Activated CD4-positive, alpha-beta T cell treated with anti-CD3 and anti-CD28 coated beads, Interleukin-2, Interleukin-6, amounts not matched to agents 100 ng/mL and 50 ng/mL, durations not matched to agents 16 hours and 8 hours (primary cell): Measurements from ENCODE around the gene KCNK16.
A peak's percentile ranks its signal among the peaks of the same experiment; 100 is the strongest.

ENCODE experiments used
- DNase-seq: peaks from one replicate; pipeline ENCODE4 v3.0.0-alpha.2; 2020

KCNK16 gene

GRCh38 chr6:39341352-39341751, 18.9 kb upstream of the KCNK16 start:
- DNase-seq = no peak

DNA sequence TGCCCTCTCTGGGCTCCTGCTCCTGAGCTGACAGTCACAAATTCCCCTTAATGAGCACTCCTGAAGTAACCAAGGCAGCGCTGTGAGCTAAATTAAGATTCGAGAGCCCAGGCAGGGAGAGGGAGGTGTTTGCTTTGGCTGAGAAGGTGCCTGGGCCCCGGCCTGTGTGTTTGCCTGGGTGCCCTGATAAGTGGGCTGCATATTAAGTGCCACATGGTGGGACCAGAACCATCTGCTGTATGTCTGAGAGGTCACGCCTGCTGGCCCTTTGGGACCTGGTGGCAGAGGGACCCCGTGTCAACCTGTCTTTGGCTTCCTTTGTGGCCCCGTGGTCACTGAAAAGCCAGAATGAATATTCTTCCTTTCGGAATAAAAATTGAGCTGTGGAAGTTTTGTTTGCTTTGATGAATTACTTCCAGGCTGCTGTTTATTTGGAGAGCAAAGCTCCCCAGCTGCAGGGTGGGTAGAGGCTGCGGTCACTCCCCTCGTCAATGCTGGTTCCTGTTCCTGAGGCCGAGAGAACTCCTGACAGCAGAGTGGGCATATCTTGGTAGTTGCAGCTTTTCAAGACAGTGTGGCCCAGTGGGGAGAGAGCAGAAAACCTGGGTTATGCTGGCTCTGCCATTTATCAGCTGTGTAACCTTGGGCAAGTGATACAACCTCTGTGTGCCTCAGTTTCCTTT, 17.5 kb upstream of the KCNK16 start:
- DNase-seq = no peak

- no peak for DNase-seq
These were observed 16.8 kb upstream of the KCNK16 start for GRCh38 chr6:39339096-39339867.

- no peak for DNase-seq
These were observed 15.9 kb upstream of the KCNK16 start for GRCh38 chr6:39338397-39338796.

- peak; percentile 30 for DNase-seq
These were observed 13.5 kb upstream of the KCNK16 start for GRCh38 chr6:39335780-39336545.

DNA sequence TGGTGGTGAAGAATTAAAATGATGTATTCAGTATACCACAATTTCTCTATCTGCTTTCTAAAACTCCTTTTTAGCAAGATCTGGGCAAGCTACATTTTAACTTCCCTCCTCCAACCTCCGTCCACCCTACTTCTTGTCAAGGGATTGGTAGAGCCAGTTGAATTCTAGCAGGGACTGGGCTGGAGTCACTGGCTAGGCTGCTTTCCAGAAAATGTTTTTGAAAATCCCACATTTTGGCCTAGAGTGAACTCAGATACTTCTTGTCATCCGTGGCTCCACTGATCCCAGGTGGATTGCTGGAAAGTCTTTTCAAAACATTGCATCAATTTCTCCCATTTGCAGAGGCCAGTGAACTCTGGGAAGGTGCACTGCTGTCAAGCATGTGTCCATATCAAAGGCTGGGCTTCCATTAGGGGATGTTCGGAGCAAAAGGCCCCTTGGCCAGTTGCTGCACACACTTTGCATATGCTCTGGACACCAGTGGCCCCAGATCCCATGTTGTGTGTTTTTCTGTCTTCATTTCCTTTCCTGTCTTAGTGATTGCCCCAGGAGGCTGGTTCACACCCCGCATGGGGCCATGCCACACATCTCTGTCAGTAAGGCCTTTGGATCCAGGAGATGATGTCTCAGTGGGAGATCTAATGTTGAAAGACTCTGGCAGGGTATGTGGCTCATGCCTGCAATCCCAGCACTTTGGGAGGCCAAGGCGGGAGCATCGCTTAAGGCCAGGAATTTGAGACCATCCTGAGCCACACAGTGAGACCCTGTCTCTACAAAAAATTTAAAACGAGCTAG, 11.3 kb upstream of the KCNK16 start:
- no peak for DNase-seq

DNA sequence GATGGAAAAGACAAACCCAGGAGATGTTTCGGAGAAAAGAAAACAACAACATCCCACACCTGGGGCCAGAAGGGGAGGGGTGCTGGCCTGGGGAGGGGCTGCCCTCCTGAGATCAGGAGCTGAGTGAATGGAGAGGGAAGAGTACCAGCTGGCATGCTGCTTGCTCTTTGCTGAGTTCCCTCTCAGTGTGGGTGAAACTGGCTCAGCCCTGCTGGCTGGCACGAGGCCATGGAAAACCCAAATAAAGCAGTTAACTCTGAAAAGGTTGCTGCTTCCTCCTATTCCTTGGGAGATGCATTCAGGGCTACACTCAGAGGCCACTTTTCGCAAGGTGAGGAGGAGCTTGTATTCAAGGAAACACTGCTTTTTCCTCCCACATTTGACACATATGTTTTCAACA, 8.0 kb upstream of the KCNK16 start:
- DNase-seq = no peak

GRCh38 chr6:39330057-39330456, 7.6 kb upstream of the KCNK16 start:
- DNase-seq = no peak

GRCh38 chr6:39328066-39328465, 5.6 kb upstream of the KCNK16 start:
- no peak for DNase-seq

GRCh38 chr6:39327507-39327906, 5.0 kb upstream of the KCNK16 start:
- DNase-seq = no peak

DNA sequence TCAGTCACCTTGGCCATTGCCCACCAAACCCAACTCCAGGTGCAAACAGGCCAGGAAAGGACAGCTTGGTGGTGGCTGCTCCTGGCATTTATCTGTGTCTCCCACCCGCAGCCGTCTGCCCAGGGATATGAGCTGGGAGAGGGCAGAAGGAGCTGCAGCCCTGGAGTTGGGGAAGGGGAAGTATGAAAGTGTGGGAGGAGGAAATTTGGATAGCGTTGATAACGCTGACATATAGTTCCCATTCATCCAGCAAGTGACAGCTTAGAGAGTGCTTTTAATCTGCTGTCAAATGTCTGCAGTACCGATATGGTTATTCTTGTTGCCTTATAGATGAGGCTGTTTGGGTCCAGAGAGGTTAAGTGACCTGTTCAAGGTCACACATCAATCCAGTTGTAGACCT, 741 bp downstream of the KCNK16 start:
- no peak for DNase-seq

DNA sequence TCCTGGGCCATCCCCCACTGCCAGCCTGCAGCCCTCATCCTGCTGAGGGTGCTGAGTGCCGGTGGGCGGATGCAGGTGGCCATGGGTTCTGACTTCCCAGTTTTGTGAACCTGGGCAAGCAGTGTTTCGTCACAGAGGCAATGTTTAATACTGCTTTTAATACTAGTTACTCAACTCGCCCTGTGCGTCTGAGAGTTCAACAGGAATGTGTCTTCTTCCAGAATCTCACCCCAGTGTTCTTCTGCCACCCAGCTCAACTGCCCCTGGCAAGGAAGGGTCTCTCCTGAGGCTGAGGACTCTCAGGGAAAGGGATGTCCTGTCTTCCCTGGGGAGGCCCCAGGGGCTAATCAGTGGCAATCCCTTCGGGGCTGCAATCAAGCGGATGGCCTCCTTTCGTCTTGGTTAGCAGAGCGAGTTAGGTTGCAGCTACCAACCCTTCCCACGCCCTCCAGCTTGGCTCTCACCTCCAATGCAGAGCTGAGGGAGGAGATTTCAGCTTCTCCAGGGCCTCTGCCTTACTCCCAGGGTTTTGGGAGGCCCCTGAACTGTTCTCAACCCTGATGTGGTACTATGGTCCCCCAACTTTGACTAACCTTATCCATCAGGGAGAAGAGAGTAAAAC, 2.0 kb downstream of the KCNK16 start:
- no peak for DNase-seq

- no peak for DNase-seq
These were observed 2.7 kb downstream of the KCNK16 start for GRCh38 chr6:39319621-39320362.

- no peak for DNase-seq
These were observed 5.2 kb downstream of the KCNK16 start for GRCh38 chr6:39317256-39317655.

- DNase-seq = no peak
These were observed 8.2 kb downstream of the KCNK16 start, which contains the start of gene KCNK17 for GRCh38 chr6:39314273-39314795. KCNK17 (minus strand) TSS chr6:39314419; CDS start chr6:39314320, 99 bp downstream.

GRCh38 chr6:39313526-39314272, 8.8 kb downstream of the KCNK16 start:
- DNase-seq = no peak

- DNase-seq = no peak
These were observed 9.5 kb downstream of the KCNK16 start for GRCh38 chr6:39312912-39313525.

GRCh38 chr6:39310542-39310941, 12.0 kb downstream of the KCNK16 start:
- no peak for DNase-seq

DNA sequence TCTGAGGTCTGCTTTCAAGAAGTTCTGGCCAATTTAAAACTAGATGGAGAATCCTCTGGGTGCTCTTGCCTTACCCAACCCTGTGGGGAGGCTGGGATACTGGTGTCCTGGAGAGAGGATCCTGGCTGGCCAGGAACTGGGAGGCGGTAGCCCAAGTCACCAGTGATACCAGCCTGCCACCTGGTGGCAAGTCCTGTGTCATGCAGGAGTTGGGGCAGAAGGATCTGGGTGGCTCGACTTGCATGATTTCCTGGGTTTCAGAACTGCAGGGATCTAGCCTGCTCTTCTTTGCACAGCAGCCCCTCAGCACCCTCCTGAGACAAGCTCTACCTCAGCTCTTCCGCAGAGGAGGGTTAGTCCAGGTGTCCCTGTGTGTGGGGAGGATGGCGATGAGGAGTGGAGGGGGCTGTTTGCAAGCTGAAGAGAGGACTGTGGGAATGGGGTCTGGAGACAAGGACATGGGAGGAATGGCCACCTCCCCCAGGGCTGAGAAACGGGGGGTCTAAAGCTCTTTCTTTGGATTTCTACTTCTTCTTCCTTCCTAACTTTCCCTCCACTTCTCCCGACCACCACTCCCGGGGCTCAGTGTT, 12.5 kb downstream of the KCNK16 start:
- peak; percentile 73 for DNase-seq

- no peak for DNase-seq
These were observed 15.0 kb downstream of the KCNK16 start for GRCh38 chr6:39307462-39307861.
